DMS114 treated with DMSO at 0.1 percent for 48 hours (cell line): ENCODE results near the gene PHF3.

ENCODE experiments used
- DNase-seq: peaks from one replicate; lab custom pipeline; 2025; ENCODE audit not compliant: unreplicated experiment; lab: John Stamatoyannopoulos, UW

The PHF3 gene

GRCh38 chr6:63764318-63764916 lies 128.8 kb downstream of the PHF3 start:
- DNase-seq: peak; percentile 45
